GM23338 (cell line): ENCODE data around the gene ST14. TPM values are rescaled to one million over a fixed set of nuclear protein-coding genes. Genes with fewer than 3 reads are reported as not detected.

Experiments
- CREB1 ChIP-seq: fragments of 250-450 bp; sonication (Bioruptor Pico); IDR thresholded peaks from 2 replicates; pipeline ENCODE4 v1.5.0; 2020; ENCODE audit warnings: low read depth, mild to moderate bottlenecking, moderate library complexity
- EZH2 ChIP-seq: fragments of 200-600 bp; sonication (generic); IDR thresholded peaks from one replicate; pipeline ENCODE4 v1.8.0; 2017; ENCODE audit warnings: antibody characterized with exemption, mild to moderate bottlenecking, low read depth; ENCODE audit not compliant: unreplicated experiment
- EZH2phosphoT487 ChIP-seq: fragments of 200-600 bp; sonication (generic); IDR thresholded peaks from one replicate; pipeline ENCODE4 v1.8.1; 2018; ENCODE audit warnings: antibody characterized with exemption; ENCODE audit not compliant: unreplicated experiment
- JUNB ChIP-seq: IDR thresholded peaks from one replicate; pipeline ENCODE4 v1.6.1; 2016; ENCODE audit warnings: antibody characterized with exemption; ENCODE audit not compliant: unreplicated experiment
- NANOG ChIP-seq: IDR thresholded peaks from 2 replicates; pipeline ENCODE4 v1.6.1; 2016; ENCODE audit warnings: antibody characterized with exemption, borderline replicate concordance
- POLR2AphosphoS5 ChIP-seq: IDR thresholded peaks from 2 replicates; pipeline ENCODE4 v1.6.1; 2016; ENCODE audit warnings: antibody characterized with exemption, low read depth
- REST ChIP-seq: IDR thresholded peaks from one replicate; pipeline ENCODE4 v1.6.1; 2018; ENCODE audit warnings: antibody characterized with exemption; ENCODE audit not compliant: unreplicated experiment
- STAT1 ChIP-seq: IDR thresholded peaks from one replicate; pipeline ENCODE4 v1.6.1; 2016; ENCODE audit warnings: antibody characterized with exemption; ENCODE audit not compliant: unreplicated experiment
- ZNF114 ChIP-seq: fragments of 250-450 bp; sonication (Bioruptor Pico); IDR thresholded peaks from 2 replicates; pipeline ENCODE4 v1.5.0; 2020; ENCODE audit warnings: mild to moderate bottlenecking, moderate library complexity
- ZNF331 ChIP-seq: fragments of 250-450 bp; sonication (Bioruptor Pico); IDR thresholded peaks from 2 replicates; pipeline ENCODE4 v1.5.0; 2020; ENCODE audit warnings: low read depth, mild to moderate bottlenecking, moderate library complexity
- polyA plus RNA-seq: library from polyadenylated mRNA; unstranded; fragments of >200 nt; fragmentation: Nextera tagmentation; extraction: Ambion mirVana; gene quantifications from 2 replicates; pipeline ENCODE4 v1.2.1, GENCODE V29; 2016
- total RNA-seq: library from RNA; depleted of rRNA; stranded (reverse); fragments of >200 nt; shearing (Covaris generic); gene quantifications from 2 replicates; pipeline ENCODE4 v1.2.3, GENCODE V29; 2014
- TF ChIP-seq, protein P1 (sequence below): fragments of 250-450 bp; sonication (Bioruptor Pico); IDR thresholded peaks from 2 replicates; pipeline ENCODE4 v1.5.0; 2020; ENCODE audit warnings: mild to moderate bottlenecking, moderate library complexity
- TF ChIP-seq, protein P2 (sequence below): IDR thresholded peaks from 2 replicates; pipeline ENCODE4 v1.6.1; 2016; ENCODE audit warnings: antibody characterized with exemption

Gene ST14
- total and polyA plus RNA-seq, 2 experiments from 2014 or later = 7.9 to 32.7 TPM

DNA sequence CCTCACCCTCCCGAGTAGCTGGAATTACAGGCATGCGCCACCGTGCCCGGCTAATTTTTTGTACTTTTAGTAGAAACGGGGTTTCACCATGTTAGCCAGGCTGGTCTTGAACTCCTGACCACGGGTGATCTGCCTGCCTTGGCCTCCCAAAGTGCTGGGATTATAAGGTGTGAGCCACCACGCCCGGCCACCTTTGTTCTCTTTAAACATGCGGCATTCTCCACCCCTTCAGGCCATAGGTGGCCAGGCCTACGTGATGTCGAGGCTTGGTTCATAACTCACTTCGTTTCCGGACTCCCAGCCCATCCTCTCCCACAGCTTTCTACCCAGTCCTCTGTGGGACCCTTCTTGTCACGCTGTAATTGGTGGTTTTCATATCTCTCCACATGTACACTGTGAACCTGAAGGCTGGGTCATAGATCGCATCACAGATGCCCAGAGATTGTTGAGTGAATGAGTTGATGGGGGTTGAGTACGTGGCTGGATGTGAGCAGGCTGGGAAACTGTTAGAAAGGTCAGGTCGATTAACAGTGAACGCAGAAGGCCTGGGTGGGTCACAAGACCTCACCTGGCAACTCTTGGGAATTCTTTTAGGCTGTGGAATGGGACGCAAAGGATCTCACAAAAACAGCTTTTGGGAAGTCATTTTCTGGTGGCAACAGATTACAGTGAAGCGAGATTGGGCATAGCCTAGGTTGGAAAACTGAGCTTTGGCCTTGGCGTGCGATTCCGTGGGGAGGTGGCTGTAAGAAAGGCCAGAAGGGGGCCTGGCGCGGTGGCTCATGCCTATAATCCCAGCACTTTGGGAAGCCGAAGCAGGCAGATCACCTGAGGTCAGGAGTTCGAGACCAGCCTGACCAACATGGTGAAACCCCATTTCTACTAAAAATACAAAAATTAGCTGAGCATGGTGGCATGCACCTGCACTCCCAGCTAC is 44.5 kb downstream of the ST14 start (continued):
- TF ChIP-seq, protein P1, sequence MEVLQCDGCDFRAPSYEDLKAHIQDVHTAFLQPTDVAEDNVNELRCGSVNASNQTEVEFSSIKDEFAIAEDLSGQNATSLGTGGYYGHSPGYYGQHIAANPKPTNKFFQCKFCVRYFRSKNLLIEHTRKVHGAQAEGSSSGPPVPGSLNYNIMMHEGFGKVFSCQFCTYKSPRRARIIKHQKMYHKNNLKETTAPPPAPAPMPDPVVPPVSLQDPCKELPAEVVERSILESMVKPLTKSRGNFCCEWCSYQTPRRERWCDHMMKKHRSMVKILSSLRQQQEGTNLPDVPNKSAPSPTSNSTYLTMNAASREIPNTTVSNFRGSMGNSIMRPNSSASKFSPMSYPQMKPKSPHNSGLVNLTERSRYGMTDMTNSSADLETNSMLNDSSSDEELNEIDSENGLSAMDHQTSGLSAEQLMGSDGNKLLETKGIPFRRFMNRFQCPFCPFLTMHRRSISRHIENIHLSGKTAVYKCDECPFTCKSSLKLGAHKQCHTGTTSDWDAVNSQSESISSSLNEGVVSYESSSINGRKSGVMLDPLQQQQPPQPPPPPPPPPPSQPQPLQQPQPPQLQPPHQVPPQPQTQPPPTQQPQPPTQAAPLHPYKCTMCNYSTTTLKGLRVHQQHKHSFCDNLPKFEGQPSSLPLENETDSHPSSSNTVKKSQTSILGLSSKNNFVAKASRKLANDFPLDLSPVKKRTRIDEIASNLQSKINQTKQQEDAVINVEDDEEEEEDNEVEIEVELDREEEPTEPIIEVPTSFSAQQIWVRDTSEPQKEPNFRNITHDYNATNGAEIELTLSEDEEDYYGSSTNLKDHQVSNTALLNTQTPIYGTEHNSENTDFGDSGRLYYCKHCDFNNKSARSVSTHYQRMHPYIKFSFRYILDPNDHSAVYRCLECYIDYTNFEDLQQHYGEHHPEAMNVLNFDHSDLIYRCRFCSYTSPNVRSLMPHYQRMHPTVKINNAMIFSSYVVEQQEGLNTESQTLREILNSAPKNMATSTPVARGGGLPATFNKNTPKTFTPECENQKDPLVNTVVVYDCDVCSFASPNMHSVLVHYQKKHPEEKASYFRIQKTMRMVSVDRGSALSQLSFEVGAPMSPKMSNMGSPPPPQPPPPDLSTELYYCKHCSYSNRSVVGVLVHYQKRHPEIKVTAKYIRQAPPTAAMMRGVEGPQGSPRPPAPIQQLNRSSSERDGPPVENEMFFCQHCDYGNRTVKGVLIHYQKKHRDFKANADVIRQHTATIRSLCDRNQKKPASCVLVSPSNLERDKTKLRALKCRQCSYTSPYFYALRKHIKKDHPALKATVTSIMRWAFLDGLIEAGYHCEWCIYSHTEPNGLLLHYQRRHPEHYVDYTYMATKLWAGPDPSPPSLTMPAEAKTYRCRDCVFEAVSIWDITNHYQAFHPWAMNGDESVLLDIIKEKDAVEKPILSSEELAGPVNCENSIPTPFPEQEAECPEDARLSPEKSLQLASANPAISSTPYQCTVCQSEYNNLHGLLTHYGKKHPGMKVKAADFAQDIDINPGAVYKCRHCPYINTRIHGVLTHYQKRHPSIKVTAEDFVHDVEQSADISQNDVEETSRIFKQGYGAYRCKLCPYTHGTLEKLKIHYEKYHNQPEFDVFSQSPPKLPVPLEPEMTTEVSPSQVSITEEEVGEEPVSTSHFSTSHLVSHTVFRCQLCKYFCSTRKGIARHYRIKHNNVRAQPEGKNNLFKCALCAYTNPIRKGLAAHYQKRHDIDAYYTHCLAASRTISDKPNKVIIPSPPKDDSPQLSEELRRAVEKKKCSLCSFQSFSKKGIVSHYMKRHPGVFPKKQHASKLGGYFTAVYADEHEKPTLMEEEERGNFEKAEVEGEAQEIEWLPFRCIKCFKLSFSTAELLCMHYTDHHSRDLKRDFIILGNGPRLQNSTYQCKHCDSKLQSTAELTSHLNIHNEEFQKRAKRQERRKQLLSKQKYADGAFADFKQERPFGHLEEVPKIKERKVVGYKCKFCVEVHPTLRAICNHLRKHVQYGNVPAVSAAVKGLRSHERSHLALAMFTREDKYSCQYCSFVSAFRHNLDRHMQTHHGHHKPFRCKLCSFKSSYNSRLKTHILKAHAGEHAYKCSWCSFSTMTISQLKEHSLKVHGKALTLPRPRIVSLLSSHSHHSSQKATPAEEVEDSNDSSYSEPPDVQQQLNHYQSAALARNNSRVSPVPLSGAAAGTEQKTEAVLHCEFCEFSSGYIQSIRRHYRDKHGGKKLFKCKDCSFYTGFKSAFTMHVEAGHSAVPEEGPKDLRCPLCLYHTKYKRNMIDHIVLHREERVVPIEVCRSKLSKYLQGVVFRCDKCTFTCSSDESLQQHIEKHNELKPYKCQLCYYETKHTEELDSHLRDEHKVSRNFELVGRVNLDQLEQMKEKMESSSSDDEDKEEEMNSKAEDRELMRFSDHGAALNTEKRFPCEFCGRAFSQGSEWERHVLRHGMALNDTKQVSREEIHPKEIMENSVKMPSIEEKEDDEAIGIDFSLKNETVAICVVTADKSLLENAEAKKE (CRISPR knock-in tag) = no peak
- TF ChIP-seq NANOG (no peak), EZH2 (no peak), ZNF331 (CRISPR knock-in tag) (no peak), JUNB (no peak), REST (no peak), CREB1 (CRISPR knock-in tag) (no peak), POLR2AphosphoS5 (no peak), STAT1 (no peak), ZNF114 (no peak), EZH2phosphoT487 (no peak)
- TF ChIP-seq, protein P2, sequence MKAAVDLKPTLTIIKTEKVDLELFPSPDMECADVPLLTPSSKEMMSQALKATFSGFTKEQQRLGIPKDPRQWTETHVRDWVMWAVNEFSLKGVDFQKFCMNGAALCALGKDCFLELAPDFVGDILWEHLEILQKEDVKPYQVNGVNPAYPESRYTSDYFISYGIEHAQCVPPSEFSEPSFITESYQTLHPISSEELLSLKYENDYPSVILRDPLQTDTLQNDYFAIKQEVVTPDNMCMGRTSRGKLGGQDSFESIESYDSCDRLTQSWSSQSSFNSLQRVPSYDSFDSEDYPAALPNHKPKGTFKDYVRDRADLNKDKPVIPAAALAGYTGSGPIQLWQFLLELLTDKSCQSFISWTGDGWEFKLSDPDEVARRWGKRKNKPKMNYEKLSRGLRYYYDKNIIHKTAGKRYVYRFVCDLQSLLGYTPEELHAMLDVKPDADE = no peak
